HK-2 (cell line): Measurements from ENCODE around the gene RPL27A.

Experiments used
- DNase-seq: peaks from one replicate; pipeline ENCODE4 v3.0.0-alpha.2; 2018; ENCODE audit not compliant: unreplicated experiment

The RPL27A gene

DNA sequence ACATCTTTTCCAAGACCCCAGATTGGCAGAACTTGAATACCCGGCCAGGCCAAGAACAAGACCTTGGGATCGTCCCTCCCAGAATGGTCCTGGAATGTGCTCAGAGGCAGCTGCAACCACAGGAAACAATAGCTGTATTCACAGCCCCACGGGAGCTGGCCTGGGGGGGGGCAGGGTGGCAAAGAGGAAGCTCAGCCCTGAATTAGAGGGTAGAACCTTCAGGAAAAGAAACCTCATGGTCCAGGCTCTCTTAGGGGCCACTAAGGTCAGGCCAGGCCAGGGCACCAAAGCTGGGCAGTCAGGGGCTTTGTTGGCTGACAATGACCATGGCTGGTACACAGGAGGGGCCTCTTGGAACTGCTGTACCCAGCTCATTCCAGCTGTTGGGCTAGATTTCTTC is 17.3 kb downstream of the RPL27A start:
- no peak for DNase-seq

DNA sequence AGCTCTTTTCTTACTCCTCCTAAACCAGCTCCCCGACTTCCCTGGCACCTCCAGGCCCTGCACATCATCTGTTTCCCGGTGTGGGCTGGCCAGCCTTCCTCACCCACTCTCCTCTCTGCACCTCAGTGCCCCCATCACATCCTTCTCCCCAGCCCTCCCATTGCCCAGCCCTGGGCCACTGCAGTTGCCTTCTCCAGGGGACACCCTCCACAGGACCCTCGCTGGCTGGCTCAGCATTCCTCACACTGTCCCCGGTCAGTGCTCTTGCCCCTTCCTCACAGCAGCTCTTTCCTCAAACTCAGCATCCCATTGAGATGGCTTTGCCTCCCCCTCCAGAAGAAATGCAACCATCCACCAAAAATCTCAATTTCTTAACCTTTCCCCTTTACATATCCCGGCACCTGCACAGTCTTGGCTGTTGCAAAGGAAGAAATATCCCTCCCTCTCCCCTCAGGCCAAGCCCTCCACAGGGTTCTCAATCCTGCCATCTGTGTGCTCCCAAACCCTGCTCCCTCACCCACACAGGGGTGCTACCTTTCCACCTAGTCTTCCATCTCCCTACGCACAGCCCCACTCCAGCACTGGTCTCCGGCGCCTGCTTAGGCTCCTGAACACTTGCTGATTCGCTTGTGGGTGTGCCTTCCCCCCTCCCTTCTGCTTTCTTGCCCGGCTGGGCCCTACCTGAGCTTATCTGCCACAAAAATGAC is 19.5 kb downstream of the RPL27A start:
- DNase-seq, result no peak

DNA sequence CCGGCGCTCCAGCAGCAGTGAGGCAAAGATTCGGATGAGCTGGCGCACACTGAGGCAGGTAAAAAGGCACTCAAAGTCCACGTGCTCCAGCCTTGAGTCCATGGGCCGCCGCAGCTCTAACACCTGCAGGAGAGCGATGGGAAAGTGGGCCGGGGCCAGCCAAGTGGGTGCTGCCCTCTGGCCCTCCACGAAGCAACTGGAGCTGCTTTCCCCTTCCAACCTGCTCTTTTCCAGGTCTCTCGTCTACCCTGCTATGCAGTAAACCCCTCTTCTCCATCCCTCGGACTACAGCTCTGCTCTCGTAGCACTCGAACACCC is 20.0 kb downstream of the RPL27A start:
- no peak for DNase-seq

DNA sequence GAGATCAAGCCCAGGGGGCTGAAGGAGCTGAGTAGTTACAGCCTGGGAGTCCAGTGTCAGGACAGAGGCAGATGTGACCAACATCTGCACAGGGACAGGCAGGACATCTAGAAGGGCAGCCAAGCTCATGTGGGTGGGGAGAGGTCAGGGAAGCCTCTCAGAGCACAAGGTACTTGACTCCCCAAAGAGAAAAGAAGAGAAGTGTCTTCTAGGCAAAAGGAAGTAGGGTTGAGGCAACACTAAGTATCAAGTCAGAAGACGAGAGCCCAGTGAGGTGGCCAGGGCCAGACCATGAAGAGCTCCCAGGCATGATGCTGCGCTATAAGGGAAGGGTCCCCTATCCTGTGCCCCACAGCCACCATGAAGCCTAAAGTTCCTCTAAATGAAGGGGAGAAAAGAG is 21.5 kb downstream of the RPL27A start:
- DNase-seq, result no peak

DNA sequence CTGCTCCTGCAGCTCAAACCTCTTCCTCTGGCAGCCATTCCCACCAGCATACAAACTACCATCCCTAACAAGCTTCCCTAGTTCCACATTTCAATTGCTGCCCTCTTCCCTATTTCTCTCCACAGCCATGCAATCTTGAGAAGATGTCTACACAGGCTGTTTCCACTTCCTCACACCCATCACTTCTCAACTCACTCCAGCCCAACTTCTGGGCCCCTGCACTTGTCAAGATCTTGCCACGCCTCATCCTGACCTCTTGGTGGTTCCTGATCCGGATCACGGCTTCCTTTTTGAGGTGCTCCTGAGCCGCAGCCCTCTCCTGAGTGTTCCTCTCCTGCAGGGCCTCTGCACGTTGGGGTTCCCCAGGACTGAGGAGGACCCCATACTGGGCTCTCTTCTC is 22.6 kb downstream of the RPL27A start:
- DNase-seq, result no peak

DNA sequence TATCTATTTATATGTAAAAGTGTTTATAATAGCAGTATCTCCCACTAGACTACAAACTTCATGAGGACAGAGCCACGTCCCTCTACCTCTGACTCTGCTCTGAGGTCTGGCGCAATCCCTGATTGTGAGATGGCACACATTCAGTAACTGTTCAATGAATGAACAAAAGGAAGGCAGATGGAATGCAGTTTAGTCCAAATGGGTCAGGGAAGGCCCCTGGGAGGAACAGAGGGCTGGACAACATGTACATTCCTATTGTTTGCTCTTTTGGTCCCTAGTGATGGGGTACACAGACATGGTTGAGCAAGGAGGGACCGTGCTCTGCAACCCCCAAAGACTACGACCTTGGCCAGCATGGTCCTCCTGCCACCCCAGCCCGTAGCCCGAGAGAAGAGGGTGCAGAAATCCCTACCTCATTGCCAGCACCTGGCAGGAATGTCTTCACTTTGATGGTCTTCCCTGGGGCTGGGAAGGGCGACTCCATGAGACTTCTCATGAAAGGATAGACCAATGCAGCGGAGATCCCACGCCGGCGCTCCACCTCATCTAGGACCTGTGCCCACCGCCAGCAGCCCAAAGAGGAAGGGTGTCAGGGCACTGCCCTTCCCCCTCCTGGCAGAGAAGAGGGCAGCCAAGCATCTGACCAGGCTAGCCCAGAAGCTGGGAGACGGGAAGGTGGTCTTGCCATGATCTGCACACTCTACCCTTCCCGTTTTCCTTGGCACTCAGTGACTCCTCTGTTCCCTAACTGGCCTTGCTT is 24.3 kb downstream of the RPL27A start:
- DNase-seq, result no peak

DNA sequence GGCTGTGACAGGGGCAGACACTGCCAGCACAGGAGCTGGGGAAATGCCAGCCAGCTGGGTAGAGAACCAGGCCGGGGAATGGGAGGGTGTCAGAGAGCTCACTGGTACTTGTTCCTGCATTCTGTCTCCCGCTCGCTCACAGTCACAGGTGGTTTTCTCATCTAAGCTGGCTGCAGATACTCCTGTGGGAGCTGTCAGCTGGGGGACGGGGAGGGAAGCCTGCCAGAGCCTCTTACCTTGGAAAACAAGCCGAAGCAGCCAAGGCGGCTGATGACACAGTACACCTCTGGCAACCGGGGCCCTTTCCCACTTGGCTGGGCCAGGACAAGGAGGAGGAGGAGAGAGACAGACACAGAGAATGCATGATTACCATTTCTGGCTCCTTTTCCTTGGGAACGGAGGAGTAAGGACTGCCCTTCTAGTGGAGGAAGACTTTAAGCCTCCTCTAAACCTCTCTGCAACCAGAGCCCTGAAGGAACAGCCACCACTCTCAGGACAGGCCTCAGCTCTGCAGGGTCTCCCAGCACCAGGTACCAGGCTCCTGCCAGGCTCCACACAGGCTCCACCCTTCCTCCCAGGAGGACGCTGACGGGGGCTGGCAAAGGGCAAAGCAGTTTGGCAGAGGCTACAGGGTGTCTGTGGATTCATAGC is 25.1 kb downstream of the RPL27A start:
- no peak for DNase-seq

DNA sequence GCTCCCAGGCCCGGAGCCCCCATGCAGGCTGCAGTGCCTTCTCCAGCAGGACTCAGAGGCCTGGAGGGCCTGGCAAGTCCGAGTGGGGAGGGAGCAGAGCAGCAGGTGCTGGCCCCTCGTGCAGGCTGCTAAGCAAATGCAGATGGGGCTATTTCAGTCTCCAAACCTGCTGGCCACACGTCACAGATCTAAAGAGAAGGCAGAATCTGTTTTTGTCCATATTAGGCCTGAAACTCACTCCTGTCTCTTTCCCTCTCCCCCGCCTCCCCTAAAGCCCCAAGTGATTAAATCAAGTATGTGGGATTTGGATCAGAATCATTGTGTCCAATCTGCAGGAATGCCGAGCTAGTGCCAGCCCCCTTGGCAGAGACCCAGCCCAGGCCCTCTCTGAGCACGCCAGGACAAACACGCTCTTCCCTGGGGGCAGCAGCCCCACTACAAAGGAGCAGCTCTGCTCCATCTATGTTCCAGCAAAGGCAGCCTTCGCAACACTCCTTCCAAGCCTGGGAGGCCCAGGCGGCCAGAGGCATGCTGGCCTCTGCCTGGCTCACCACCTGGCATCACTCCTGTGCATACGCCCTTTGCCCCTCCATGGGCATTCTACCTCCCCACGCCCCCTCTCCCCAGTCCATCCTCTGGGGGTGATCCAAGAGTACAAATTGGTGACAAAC is 26.5 kb downstream of the RPL27A start:
- no peak for DNase-seq

DNA sequence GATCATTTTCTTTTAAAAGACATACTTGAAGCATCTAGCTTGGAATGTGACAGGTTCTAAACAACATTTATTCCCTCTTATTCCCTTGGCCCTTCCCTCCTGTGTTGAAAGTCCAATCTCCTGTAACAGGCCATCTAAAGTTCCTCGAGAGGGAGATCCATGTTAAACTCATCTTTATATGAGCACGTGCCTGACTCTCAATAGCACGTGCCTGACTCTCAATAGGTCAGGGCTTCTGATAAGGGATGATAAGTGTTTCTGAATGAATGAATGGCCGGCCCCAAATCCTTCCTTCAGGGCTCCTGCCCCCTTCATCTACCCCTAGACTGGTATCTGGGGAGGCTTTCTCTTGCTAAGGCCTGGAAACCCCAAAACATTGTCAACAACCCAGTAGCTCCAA is 27.2 kb downstream of the RPL27A start:
- DNase-seq, result no peak

DNA sequence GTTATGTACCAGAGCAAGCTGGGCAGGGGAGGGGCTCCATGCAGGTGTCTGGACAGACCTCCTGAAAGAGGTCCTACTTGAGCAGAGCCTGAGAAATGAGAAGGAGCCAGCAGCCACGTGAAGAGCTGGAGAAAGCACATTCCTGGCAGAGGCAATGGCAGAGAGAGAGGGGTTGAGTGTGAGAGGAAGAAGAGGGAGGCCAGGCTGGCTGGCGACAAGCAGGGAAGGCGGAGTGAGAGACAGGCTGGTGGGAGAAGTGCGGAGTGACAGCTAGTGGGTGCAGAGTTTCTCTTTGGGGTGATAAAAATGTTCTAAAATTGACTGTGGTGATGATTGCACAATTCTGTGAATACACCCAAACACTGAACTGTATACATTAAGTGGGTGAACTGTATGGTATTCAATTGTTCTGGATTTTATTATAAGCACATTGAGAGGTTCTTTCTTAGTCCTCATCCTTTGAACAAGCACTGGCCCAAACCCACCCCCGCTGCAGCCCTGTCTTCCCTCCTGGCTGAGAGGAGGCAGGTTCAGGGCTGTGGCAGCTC is 29.4 kb downstream of the RPL27A start:
- DNase-seq, result no peak

DNA sequence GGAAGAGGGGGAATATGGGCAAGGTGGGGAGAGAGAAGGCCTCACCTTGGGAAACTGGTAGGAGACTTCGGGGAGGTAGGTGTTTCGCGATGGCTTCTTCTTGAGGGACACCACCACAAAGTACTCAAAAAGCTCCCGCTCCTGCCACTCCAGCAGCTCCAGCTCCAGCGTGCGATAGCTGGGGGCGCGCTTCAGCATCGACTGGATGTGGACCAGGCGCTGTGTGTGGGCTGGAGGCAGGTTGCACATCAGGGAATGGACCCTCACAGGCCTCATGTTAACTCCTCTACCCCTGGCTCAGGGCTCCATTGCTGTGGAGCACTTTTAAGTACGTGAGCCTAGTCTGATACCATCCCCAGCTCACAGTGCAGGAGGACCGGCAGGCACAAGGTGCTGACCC is 29.9 kb downstream of the RPL27A start:
- DNase-seq, result no peak

DNA sequence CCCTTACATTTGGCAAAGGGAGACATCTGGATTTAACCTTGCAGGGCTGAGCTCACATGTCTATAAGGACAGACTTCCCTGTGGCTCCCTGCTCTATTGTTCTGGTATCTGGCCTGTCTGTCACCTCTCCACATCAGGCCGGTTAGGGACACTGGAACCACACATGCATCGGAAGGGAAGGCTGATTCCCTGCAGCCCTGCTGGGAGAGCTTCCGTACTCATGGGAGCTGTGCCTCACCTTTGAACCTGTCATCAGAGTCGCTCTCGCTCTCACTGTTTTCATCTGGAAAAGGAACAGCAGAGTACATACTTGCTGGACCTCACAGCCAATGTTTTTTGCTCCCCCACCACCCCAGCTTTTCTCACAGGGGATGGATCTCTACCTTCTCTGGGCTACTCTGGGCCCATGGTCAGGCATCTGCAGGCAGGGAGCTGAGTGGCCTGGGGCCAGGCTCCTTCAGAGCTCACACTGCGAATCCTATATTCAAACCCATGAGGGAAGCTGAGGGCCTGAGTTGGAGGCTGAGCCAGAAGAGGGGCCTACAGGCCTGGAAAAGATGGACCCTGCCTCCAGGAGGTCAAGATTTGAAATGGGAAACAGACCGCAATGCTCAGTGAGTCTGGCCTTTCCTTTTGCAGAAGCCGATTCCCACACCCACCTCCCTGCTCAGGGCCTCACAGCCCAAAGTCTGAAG is 31.3 kb downstream of the RPL27A start:
- DNase-seq, result no peak

DNA sequence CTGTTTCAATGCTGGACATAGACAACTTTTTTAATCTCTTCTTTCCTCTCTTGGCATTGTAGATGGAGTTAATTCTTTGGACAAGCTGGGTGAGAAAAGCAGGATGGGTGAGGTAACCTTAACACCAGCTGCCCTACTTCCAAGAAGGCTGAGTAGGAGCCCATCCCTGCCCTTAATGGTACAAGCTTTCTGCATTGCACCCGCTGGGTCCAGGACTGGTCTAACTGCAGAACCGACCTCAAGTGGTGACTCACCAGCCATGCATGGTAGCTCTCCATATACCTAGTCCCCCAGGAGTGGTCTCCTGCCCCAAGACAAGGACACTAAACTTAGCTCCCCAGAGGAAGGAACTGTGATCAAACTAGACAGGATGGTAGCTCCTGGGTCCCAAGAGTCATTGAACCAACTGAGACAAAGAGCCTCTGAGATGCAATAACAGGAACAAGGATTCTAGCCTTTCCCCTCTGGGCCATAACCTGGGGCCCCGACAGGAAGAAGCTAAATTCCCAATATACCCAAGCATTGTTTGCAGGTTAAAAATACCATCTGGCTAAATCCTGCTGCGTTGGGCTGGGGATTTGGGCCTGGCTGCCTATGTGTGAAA is 32.1 kb downstream of the RPL27A start:
- no peak for DNase-seq

DNA sequence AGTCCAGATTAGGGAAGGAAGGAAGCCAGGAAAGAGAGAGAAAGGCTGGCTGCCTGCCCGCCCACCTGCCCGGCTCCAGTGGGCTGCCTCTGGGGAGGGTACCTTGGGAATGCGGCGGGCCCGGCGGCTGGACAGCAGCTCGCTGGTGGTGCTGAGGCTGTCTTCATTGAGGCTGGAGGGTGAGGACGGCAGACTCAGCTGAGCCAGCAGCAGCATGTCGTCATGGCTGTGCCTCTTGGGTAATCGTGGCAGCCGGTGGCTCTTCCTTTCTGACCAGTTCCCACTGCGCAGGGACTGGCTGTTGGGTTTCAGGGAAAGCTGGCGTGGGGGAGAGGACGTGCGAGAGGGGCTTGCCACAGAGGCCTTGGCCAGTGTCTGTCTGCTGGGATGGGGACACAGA is 32.9 kb downstream of the RPL27A start:
- no peak for DNase-seq

DNA sequence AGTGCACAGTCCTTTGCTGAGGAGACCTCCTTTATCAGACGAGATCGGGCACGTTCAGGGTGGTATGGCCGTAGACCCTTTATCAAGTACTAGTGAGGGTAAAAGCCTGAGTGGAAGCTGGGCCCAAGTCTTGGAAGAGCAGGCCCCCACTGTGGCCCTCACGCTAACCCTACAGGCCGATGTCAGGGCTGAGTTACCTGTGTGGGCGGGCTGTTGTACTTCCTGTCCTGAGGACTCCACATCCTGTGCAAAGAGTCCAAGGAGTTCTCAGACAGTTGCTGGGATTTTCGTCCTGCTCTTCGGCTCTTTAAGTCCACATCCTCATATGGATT is 34.9 kb downstream of the RPL27A start:
- no peak for DNase-seq

DNA sequence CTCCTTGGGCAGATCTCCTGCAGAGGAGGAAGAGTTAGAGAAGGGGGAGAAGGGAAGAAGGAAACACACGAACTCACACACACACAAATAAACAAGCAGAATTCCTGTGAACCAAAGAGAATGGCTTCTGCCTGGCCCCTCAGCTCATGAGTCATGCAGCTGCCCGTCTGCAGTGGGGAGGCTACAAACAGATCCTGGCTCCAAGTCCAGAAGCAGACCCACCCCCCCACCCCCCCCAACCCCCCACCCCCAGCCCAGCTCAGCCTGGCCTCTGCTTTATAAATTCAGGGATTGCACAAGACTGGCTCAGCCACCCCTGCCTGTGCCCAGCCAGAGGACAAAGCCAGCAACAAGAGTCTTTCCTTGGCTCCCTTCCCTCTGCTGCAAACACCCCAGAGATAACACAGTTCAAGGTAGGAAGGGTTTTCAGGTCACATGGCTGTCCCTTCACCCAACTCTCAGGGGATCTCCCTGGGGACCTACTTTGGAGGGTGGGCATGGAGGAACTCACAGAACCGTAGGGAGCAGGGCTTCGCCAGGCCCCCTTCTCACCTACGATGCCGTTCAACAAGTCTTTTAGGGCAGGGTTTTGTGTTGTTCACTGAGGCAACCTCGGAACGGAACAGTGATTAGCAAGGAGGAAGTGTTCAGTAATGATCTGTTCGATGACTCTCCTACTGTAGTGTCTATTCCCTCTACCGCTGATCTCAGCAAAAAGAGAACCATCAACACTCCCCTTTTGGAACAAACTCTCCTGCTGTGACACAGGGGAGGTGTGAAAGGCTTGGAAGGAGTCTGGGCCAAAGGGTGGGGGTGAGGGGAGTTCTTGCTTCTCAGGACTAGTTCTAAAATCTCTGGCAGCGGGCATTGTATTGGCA is 35.5 kb downstream of the RPL27A start:
- DNase-seq, result peak; percentile 42

DNA sequence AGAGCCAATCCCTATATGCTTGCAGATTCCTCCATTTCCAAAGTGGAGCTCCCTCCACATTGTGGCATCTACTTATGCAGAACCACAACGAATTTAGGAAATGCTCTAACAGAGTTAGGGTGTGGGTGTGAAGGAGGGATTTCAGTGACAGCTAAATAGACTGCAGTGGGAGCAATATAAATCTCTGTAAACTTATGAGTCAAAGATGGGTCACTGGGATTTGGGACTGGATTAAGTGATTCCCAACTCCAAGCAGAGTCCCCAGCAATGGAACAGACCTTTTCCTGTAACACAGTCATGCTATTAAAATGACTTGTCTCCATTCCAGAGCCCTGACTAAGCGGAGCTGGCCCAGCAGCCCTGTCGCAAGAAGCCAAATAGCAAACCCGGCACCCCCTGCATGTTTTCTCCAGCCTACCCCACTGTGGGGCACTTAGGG is 36.6 kb downstream of the RPL27A start:
- peak; percentile 65 for DNase-seq

DNA sequence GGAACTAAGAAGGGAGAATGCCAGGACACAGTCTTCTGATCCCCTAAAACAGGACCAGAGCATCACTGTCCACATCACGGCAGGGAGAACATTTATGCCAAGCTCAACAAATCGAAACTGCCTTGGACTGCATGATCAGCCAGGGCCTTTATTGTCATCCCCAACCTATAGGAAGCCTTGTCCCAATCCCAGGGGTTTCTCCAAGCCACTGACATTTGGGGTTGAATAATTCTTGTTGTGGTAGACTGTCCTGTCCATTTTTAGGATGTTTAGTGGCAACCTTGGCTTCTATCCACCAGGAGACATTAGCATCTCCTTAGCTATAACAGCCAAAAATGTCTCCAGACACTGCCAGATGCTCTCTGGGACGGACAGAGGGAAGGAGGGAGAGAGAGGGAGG is 37.1 kb downstream of the RPL27A start:
- no peak for DNase-seq

DNA sequence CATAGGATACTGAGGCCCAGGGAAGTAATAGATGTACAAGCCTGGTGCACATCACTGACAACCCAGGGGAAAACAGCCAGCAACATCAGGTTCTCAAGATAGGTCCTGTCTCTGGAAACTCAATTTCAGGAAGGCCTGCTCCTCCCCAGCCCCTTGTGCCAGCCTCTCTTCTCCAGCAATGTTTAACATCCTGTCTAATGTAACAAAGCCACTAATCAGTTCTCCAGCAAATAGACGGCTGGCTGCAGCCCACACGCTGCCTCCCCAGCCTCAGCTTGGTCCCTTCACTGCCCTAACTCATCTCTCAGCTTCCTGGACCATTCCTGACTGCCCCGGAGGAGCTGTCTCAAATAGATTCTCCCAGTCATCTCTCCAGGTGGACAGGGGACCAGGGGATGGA is 37.8 kb downstream of the RPL27A start:
- DNase-seq, result no peak

DNA sequence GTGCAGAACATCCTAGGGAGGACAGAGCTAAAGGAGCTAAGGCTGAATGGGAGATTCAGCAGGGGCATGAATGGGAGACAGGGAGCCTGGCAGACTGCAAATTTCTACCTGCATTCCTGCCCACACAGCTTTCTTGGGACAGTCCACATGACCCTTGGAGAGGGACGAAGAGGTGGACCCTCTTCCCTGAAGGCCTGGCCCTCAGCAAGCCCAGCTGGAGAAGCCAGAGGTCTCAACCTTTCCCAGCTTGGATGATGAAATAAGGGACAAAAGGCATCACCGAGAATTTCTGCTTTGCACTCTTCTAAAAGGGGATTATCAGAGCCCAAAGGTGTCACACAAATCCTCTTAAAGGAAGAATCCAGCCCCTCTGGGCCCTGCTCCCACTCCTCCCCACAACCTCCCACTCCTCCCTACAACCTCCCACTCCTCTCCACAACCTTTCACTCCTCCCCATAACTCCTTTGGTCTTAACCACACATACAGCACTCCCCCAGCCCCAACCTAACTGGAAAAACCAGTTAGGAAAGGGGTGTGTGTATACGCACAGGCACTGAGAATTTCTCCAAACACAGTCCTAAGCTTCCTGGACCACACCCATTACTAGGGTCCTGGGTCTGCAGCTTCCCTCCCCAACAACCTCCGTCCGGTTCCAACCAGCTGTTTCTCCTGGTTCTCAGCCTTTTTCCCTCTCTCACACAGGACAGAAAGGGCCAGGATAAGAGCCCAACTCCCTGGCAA is 38.4 kb downstream of the RPL27A start:
- no peak for DNase-seq
